SU-DHL-6 (cell line): ENCODE measurements around the gene SMAP1.

Experiments used
- H2AFZ ChIP-seq: fragments of 200-600 bp; sonication (generic); 2 replicates; pipeline ENCODE4 v1.6.1; 2014; ENCODE audit warnings: low read depth, mild to moderate bottlenecking, moderate library complexity, mixed read lengths, antibody characterized with exemption, low read length; ENCODE audit not compliant: severe bottlenecking
- H3F3A ChIP-seq: fragments of 200-600 bp; shearing (Covaris generic); 2 replicates; pipeline ENCODE4 v1.6.0; 2016; ENCODE audit warnings: antibody characterized with exemption, mild to moderate bottlenecking; ENCODE audit not compliant: insufficient read depth
- H3K27ac ChIP-seq: fragments of 200-600 bp; sonication (generic); 2 replicates; pipeline ENCODE4 v1.5.1; 2016; ENCODE audit warnings: low read depth, mild to moderate bottlenecking, low read length, moderate library complexity, mixed read lengths
- H3K27me3 ChIP-seq: fragments of 200-600 bp; sonication (generic), shearing (Covaris generic); 2 replicates; pipeline ENCODE4 v1.6.0; 2014; ENCODE audit warnings: mild to moderate bottlenecking, low read length
- H3K36me3 ChIP-seq: fragments of 200-600 bp; sonication (generic); 2 replicates; pipeline ENCODE4 v1.6.1; 2014; ENCODE audit warnings: mild to moderate bottlenecking, low read length, mixed read lengths
- H3K4me2 ChIP-seq: fragments of 300-600, 200-600 bp; shearing (Covaris generic), sonication (generic); 2 replicates; pipeline ENCODE4 v1.6.0; 2014; ENCODE audit warnings: low read length, low read depth, mild to moderate bottlenecking; ENCODE audit not compliant: poor library complexity, severe bottlenecking
- H3K4me3 ChIP-seq: fragments of 200-600 bp; sonication (generic); 2 replicates; pipeline ENCODE4 v1.5.1; 2014; ENCODE audit warnings: antibody characterized with exemption, low read length, mild to moderate bottlenecking, mixed read lengths; ENCODE audit not compliant: insufficient read depth, poor library complexity, severe bottlenecking
- H3K79me2 ChIP-seq: fragments of 200-600 bp; sonication (generic); 2 replicates; pipeline ENCODE4 v1.6.1; 2014; ENCODE audit warnings: mild to moderate bottlenecking, low read length, moderate library complexity; ENCODE audit not compliant: insufficient read depth
- H3K9ac ChIP-seq: fragments of 200-600 bp; sonication (generic); 2 replicates; pipeline ENCODE4 v1.7.0; 2014; ENCODE audit warnings: mild to moderate bottlenecking, low read length
- H3K9me2 ChIP-seq: fragments of 200-600 bp; sonication (generic); replicated peaks from 2 replicates; pipeline ENCODE4 v1.6.1; 2014; ENCODE audit warnings: low read length; ENCODE audit not compliant: insufficient read depth
- H3K9me3 ChIP-seq: fragments of 200-600 bp; sonication (generic); 2 replicates; pipeline ENCODE4 v1.6.1; 2014; ENCODE audit warnings: low read length, mixed read lengths; ENCODE audit not compliant: insufficient read depth
- H4K20me1 ChIP-seq: fragments of 200-600 bp; sonication (generic); 2 replicates; pipeline ENCODE4 v1.6.1; 2014; ENCODE audit warnings: low read depth, mild to moderate bottlenecking, antibody characterized with exemption, low read length, moderate library complexity, mixed read lengths
- EZH2phosphoT487 ChIP-seq: fragments of 200-600 bp; sonication (generic), shearing (Covaris generic); conservative IDR thresholded peaks from 2 replicates; pipeline ENCODE4 v1.6.1; 2018; ENCODE audit warnings: mild to moderate bottlenecking, antibody characterized with exemption, low read length, moderate library complexity, mixed read lengths
- TF ChIP-seq, protein P1 (sequence below): fragments of 200-600 bp; sonication (generic); IDR thresholded peaks from one replicate; pipeline ENCODE4 v1.5.1; 2017; ENCODE audit warnings: antibody characterized with exemption, mild to moderate bottlenecking, low read length, moderate library complexity; ENCODE audit not compliant: insufficient read depth, poor library complexity, severe bottlenecking

SMAP1 gene

DNA sequence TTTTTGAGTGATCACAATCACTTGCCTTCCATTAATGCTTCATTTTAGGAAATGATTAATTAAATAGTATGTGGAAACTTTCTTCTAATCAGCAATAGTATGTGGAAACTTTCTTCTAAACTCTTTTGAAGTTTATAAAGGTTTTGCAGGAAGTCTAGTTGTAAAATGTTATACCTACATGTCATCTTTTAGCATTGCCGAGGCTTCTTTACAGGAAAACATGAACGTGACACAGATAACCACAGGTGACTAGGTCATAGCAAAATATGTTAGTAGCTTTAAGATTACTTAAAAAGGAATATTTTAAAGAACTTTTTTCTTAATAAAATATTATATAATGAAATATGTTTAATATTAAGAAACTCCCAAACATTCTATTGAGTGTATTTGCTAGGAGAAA, 56.8 kb downstream of the SMAP1 start:
- Histone ChIP-seq H3K27me3 (no peaks in the 10 kb centered on the region), H2AFZ (no peak overlapping the region), H3K9me2 (no peaks in the 10 kb centered on the region), H4K20me1 (no peaks in the 10 kb centered on the region), H3K27ac (no peak overlapping the region), H3F3A (no peaks in the 10 kb centered on the region), H3K4me2 (no peak overlapping the region), H3K79me2 (peaks cover 36% of the 10 kb centered on the region), H3K36me3 (no peaks in the 10 kb centered on the region), H3K9ac (no peak overlapping the region), H3K4me3 (no peak overlapping the region), H3K9me3 (no peaks in the 10 kb centered on the region)
- no peak for TF ChIP-seq EZH2phosphoT487
- TF ChIP-seq, protein P1, sequence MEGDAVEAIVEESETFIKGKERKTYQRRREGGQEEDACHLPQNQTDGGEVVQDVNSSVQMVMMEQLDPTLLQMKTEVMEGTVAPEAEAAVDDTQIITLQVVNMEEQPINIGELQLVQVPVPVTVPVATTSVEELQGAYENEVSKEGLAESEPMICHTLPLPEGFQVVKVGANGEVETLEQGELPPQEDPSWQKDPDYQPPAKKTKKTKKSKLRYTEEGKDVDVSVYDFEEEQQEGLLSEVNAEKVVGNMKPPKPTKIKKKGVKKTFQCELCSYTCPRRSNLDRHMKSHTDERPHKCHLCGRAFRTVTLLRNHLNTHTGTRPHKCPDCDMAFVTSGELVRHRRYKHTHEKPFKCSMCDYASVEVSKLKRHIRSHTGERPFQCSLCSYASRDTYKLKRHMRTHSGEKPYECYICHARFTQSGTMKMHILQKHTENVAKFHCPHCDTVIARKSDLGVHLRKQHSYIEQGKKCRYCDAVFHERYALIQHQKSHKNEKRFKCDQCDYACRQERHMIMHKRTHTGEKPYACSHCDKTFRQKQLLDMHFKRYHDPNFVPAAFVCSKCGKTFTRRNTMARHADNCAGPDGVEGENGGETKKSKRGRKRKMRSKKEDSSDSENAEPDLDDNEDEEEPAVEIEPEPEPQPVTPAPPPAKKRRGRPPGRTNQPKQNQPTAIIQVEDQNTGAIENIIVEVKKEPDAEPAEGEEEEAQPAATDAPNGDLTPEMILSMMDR, result no peak

DNA sequence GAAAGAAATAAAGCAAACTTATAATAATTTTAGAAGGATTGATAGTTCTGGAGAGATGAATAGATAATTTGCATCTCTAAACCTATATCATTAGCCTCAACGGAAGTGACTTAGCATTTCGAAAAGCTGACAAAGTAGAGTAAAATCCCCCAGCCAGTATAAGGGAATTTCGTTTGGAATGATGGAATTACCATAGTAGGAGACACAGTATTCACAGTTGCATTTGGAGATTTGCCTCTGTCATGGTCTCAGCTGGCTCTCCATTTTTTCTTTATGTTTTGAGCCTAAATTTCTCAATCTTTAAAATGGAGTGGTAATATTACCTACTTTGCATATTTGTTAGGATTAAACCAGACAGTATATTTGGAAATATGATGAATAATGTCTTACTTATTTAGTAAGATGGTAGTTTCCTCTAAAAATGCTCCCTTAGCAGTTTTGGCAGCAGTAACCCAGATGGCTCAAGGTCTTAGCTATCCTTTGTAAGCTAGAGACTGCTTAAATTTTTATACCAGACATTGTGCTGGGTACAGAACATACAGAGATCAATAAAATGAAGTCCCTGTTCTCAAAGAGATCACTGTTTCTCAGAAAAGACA, 58.2 kb downstream of the SMAP1 start:
- Histone ChIP-seq H3K9me3 (no peaks in the 10 kb centered on the region), H3K27ac (no peak overlapping the region), H3K79me2 (peaks cover 46% of the 10 kb centered on the region), H3K27me3 (no peaks in the 10 kb centered on the region), H3K36me3 (no peaks in the 10 kb centered on the region), H3K9ac (no peak overlapping the region), H3F3A (no peaks in the 10 kb centered on the region), H3K4me2 (no peak overlapping the region), H3K9me2 (no peaks in the 10 kb centered on the region), H4K20me1 (no peaks in the 10 kb centered on the region), H3K4me3 (no peak overlapping the region), H2AFZ (no peak overlapping the region)
- no peak for TF ChIP-seq EZH2phosphoT487
- TF ChIP-seq, protein P1, result no peak

DNA sequence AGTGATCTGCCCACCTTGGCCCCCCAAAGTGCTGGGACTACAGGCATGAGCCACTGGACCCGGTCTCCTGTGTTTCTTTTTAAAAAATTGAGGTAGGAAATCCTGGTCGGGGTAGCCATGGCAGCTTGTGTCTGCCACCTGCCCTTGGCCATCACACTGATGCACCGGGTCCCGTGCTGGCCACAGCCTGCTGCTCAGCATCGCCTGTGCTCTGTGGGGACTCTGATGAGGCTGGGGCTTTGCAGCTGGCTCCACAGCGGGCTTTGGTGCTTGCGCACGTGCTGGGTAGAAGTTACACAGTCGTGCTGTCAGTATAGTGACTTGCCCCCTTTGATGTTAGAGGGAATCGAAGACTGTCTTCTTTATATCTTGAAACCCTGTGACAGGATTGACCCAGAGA, 66.7 kb downstream of the SMAP1 start:
- no peaks in the 10 kb centered on the region for H3K9me2 ChIP-seq
- H3K4me3 ChIP-seq, result no peak overlapping the region
- H3K9me3 ChIP-seq, result no peaks in the 10 kb centered on the region
- H3K79me2 ChIP-seq, result peaks cover 27% of the 10 kb centered on the region
- H3K27ac ChIP-seq, result no peak overlapping the region
- no peaks in the 10 kb centered on the region for H3K27me3 ChIP-seq
- no peaks in the 10 kb centered on the region for H4K20me1 ChIP-seq
- H3K4me2 ChIP-seq, result no peak overlapping the region
- peaks cover 7% of the 10 kb centered on the region; the same call in 1 of the 2 replicates for H3K36me3 ChIP-seq
- TF ChIP-seq, protein P1, result no peak
- no peak for TF ChIP-seq EZH2phosphoT487
- H2AFZ ChIP-seq, result no peak overlapping the region
- H3K9ac ChIP-seq, result no peak overlapping the region
- peaks cover 9% of the 10 kb centered on the region; the same call in 1 of the 2 replicates for H3F3A ChIP-seq
